ENCODE data around the gene GPR68. TPM values are rescaled to one million over a fixed set of nuclear protein-coding genes. Genes with fewer than 3 reads are reported as not detected.

GPR68 gene
- polyA plus RNA-seq, 1 experiment: 0.45 TPM

- Histone ChIP-seq H3K27me3 (ENCODE audit: control insufficient read depth, insufficient read depth, low read length) (no peaks in the 10 kb centered on the region), H3K36me3 (ENCODE audit: control insufficient read depth, insufficient read depth, low read length) (no peaks in the 10 kb centered on the region), H3K4me3 (ENCODE audit: low read depth, low read length) (no peak overlapping the region)
- ChIA-PET CTCF (interaction anchor here (0.7 kb wide), 1 partner anchor 72 kb away, joined by 4 read pairs; no protein-coding TSS in a partner anchor), POLR2A (no interaction called here)
- no peak for DNase-seq (ENCODE audit: low read depth)
- TF ChIP-seq CTCF (IDR thresholded peaks at IDR 0.05; ENCODE audit: insufficient read depth, low read depth, low read length): no peak
Observed at GRCh38 chr14:91245029-91245428, 525 bp upstream of the GPR68 start.

GRCh38 chr14:91243074-91243471, 1.4 kb downstream of the GPR68 start:
- H3K4me3 ChIP-seq (ENCODE audit: low read depth, low read length): no peak overlapping the region
- ChIA-PET CTCF (interaction anchor here (1.0 kb wide), 1 partner anchor 66 kb away, joined by 4 read pairs; no protein-coding TSS in a partner anchor), POLR2A (interaction anchor here (0.6 kb wide), 1 partner anchor 932 kb away, joined by 3 read pairs; no protein-coding TSS in a partner anchor)
- no peaks in the 10 kb centered on the region for H3K27me3 ChIP-seq (ENCODE audit: control insufficient read depth, insufficient read depth, low read length)
- TF ChIP-seq CTCF (IDR thresholded peaks at IDR 0.05; ENCODE audit: insufficient read depth, low read depth, low read length): no peak
- no peaks in the 10 kb centered on the region for H3K36me3 ChIP-seq (ENCODE audit: control insufficient read depth, insufficient read depth, low read length)
- no peak for DNase-seq (ENCODE audit: low read depth)

- H3K27me3 ChIP-seq (ENCODE audit: control insufficient read depth, insufficient read depth, low read length): no peaks in the 10 kb centered on the region
- DNase-seq (ENCODE audit: low read depth): no peak
- ChIA-PET CTCF (interaction anchor here (1.0 kb wide), 1 partner anchor 65 kb away, joined by 4 read pairs; no protein-coding TSS in a partner anchor), POLR2A (no interaction called here)
- no peak overlapping the region for H3K4me3 ChIP-seq (ENCODE audit: low read depth, low read length)
- H3K36me3 ChIP-seq (ENCODE audit: control insufficient read depth, insufficient read depth, low read length): no peaks in the 10 kb centered on the region
- no peak for TF ChIP-seq CTCF (IDR thresholded peaks at IDR 0.05; ENCODE audit: insufficient read depth, low read depth, low read length)
Observed at GRCh38 chr14:91242635-91243034, 1.9 kb downstream of the GPR68 start.

GRCh38 chr14:91241863-91242262, 2.6 kb downstream of the GPR68 start:
- no peaks in the 10 kb centered on the region for H3K27me3 ChIP-seq (ENCODE audit: control insufficient read depth, insufficient read depth, low read length)
- CTCF ChIA-PET: no interaction called here
- H3K36me3 ChIP-seq (ENCODE audit: control insufficient read depth, insufficient read depth, low read length): no peaks in the 10 kb centered on the region
- POLR2A ChIA-PET: no interaction called here
- DNase-seq (ENCODE audit: low read depth): no peak
- no peak overlapping the region for H3K4me3 ChIP-seq (ENCODE audit: low read depth, low read length)
- TF ChIP-seq CTCF (IDR thresholded peaks at IDR 0.05; ENCODE audit: insufficient read depth, low read depth, low read length): no peak

GRCh38 chr14:91238661-91239060, 5.8 kb downstream of the GPR68 start:
- DNase-seq (ENCODE audit: low read depth): no peak
- ChIA-PET POLR2A (no interaction called here), CTCF (interaction anchor here (0.6 kb wide), 1 partner anchor 13 kb away, joined by 3 read pairs; no protein-coding TSS in a partner anchor)
- TF ChIP-seq CTCF (IDR thresholded peaks at IDR 0.05; ENCODE audit: insufficient read depth, low read depth, low read length): no peak
- no peaks in the 10 kb centered on the region for H3K27me3 ChIP-seq (ENCODE audit: control insufficient read depth, insufficient read depth, low read length)
- no peak overlapping the region for H3K4me3 ChIP-seq (ENCODE audit: low read depth, low read length)
- no peaks in the 10 kb centered on the region for H3K36me3 ChIP-seq (ENCODE audit: control insufficient read depth, insufficient read depth, low read length)

Data from BJ (cell line).